OCI-LY1 (cell line): ENCODE results near the gene TRIM62.

Experiments used
- EZH2 ChIP-seq: fragments of 200-600 bp; sonication (generic), shearing (Covaris generic); IDR thresholded peaks from 2 replicates; pipeline ENCODE4 v1.8.0; 2017; ENCODE audit warnings: borderline replicate concordance, mixed run types, mild to moderate bottlenecking, antibody characterized with exemption, low read length, moderate library complexity, mixed read lengths
- TF ChIP-seq, protein P1 (sequence below): fragments of 200-600 bp; sonication (generic), shearing (Covaris generic); IDR thresholded peaks from 2 replicates; pipeline ENCODE4 v1.5.1; 2017; ENCODE audit warnings: mild to moderate bottlenecking, antibody characterized with exemption, low read length, moderate library complexity, mixed read lengths

DNA sequence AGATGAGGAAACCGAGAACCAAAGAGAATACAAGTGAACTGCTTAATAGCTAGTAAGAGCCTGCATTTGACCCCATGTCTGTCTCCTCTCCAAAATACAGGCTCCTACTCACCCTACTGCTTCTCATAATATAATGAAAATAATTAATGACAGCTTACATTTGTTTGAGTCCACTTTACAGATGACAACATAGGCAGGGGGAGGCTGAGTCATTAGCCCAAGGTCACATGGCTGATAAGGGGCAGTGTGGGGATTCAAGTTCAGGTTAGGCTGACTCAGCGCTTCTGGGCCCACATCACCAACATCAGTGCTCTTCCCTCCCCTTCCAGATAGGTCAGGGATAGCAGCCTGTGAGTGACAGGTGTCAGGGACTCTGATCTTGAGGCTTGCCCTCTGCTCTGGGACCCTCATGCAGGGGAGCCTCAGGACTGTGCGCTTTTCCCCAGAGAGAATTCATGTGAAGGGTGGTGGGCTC lies 84.7 kb downstream of the TRIM62 start:
- TF ChIP-seq EZH2, result no peak
- TF ChIP-seq, protein P1, sequence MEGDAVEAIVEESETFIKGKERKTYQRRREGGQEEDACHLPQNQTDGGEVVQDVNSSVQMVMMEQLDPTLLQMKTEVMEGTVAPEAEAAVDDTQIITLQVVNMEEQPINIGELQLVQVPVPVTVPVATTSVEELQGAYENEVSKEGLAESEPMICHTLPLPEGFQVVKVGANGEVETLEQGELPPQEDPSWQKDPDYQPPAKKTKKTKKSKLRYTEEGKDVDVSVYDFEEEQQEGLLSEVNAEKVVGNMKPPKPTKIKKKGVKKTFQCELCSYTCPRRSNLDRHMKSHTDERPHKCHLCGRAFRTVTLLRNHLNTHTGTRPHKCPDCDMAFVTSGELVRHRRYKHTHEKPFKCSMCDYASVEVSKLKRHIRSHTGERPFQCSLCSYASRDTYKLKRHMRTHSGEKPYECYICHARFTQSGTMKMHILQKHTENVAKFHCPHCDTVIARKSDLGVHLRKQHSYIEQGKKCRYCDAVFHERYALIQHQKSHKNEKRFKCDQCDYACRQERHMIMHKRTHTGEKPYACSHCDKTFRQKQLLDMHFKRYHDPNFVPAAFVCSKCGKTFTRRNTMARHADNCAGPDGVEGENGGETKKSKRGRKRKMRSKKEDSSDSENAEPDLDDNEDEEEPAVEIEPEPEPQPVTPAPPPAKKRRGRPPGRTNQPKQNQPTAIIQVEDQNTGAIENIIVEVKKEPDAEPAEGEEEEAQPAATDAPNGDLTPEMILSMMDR, result no peak
